CD14-positive monocyte (primary cell): Measurements from ENCODE around the gene APMAP. TPM values are rescaled to one million over a fixed set of nuclear protein-coding genes. Genes with fewer than 3 reads are reported as not detected.
A peak's percentile ranks its signal among the peaks of the same experiment; 100 is the strongest.

Experiments used
- DNase-seq, 3 donors: peaks; one replicate each; pipeline ENCODE4 v3.0.0-alpha.2; 2011 to 2022
- H2AFZ ChIP-seq: 2 replicates; pipeline ENCODE4 v1.6.0; 2012; ENCODE audit warnings: mild to moderate bottlenecking, low read depth, low read length, inconsistent platforms; ENCODE audit not compliant: insufficient read depth, poor library complexity, severe bottlenecking
- H3K27ac ChIP-seq, 2 donors: 1 replicate in 1 of 2; 2 replicates in 1 of 2; pipeline ENCODE4 v1.5.1; 2012 to 2013; ENCODE audit warnings: low read length in 2 of 2, control low read depth in 1 of 2, inconsistent platforms in 1 of 2, low read depth in 1 of 2, mild to moderate bottlenecking in 1 of 2
- H3K27me3 ChIP-seq, 2 donors: one replicate each; pipeline versions ENCODE4 v1.6.0 to v1.6.1; 2011 to 2013; ENCODE audit warnings: low read length in 2 of 2; ENCODE audit not compliant: control insufficient read depth in 2 of 2, insufficient read depth in 2 of 2
- H3K36me3 ChIP-seq, 2 donors: replicated peaks in 1 of 2; 1 replicate in 1 of 2; 2 replicates in 1 of 2; pipeline versions ENCODE4 v1.5.1 to v1.6.1; 2012 to 2013; ENCODE audit warnings: low read length in 2 of 2, control low read depth in 1 of 2, inconsistent platforms in 1 of 2, mild to moderate bottlenecking in 1 of 2; ENCODE audit not compliant: insufficient read depth in 2 of 2, control insufficient read depth in 1 of 2
- H3K4me1 ChIP-seq, 2 donors: 1 replicate in 1 of 2; 2 replicates in 1 of 2; pipeline versions ENCODE4 v1.5.1 to v1.6.1; 2012 to 2013; ENCODE audit warnings: low read length in 2 of 2, control low read depth in 1 of 2, inconsistent platforms in 1 of 2, mild to moderate bottlenecking in 1 of 2, moderate library complexity in 1 of 2; ENCODE audit not compliant: insufficient read depth in 2 of 2, control insufficient read depth in 1 of 2
- H3K4me2 ChIP-seq: replicated peaks from 2 replicates; pipeline ENCODE3; 2012; ENCODE audit warnings: low read length, moderate library complexity, mild to moderate bottlenecking; ENCODE audit not compliant: poor library complexity, severe bottlenecking; ENCODE audit errors: extremely low read depth
- H3K4me3 ChIP-seq, 3 experiments: fragments of 200-600 bp in 1 of 3; sonication (generic) in 1 of 3; replicated peaks in 1 of 3; 1 replicate in 2 of 3; 2 replicates in 1 of 3; pipeline ENCODE4 v1.5.1; 2011 to 2013; ENCODE audit warnings: low read length in 3 of 3, mild to moderate bottlenecking in 3 of 3, control low read depth in 2 of 3, low read depth in 2 of 3, inconsistent platforms in 1 of 3, moderate library complexity in 1 of 3
- H3K79me2 ChIP-seq: 2 replicates; pipeline ENCODE4 v1.6.0; 2012; ENCODE audit warnings: mild to moderate bottlenecking, control low read depth, inconsistent platforms, low read length, moderate library complexity; ENCODE audit not compliant: insufficient read depth
- H3K9ac ChIP-seq: 2 replicates; pipeline ENCODE4 v1.6.0; 2017; ENCODE audit warnings: low read length, mild to moderate bottlenecking; ENCODE audit not compliant: insufficient read depth, poor library complexity, severe bottlenecking
- H3K9me3 ChIP-seq, 2 donors: replicated peaks in 1 of 2; 1 replicate in 1 of 2; 2 replicates in 1 of 2; pipeline versions ENCODE4 v1.5.1 to v1.6.1; 2012 to 2013; ENCODE audit warnings: low read length in 2 of 2, control low read depth in 1 of 2; ENCODE audit not compliant: control insufficient read depth in 1 of 2, insufficient read depth in 1 of 2
- H4K20me1 ChIP-seq: 2 replicates; pipeline ENCODE4 v1.6.0; 2012; ENCODE audit warnings: mild to moderate bottlenecking, low read length, control low read depth, moderate library complexity; ENCODE audit not compliant: insufficient read depth
- H3K27ac Mint-ChIP-seq, 7 donors: one replicate each; pipeline ENCODE4 v1.8.0; 2020; ENCODE audit warnings: mild to moderate bottlenecking in 7 of 7, mixed read lengths in 7 of 7, moderate library complexity in 6 of 7, inconsistent platforms in 2 of 7
- H3K27me3 Mint-ChIP-seq, 3 donors: one replicate each; pipeline ENCODE4 v1.8.0; 2021 to 2022; ENCODE audit warnings: low read depth in 3 of 3, mild to moderate bottlenecking in 3 of 3, mixed read lengths in 3 of 3, moderate library complexity in 3 of 3, inconsistent platforms in 1 of 3
- H3K36me3 Mint-ChIP-seq, 2 donors: one replicate each; pipeline ENCODE4 v1.8.0; 2020; ENCODE audit warnings: mixed read lengths in 2 of 2, inconsistent platforms in 1 of 2, mild to moderate bottlenecking in 1 of 2
- H3K4me1 Mint-ChIP-seq: one replicate; pipeline ENCODE4 v1.8.0; 2020; ENCODE audit warnings: mild to moderate bottlenecking, mixed read lengths
- H3K4me3 Mint-ChIP-seq, 2 donors: one replicate each; pipeline ENCODE4 v1.8.0; 2020; ENCODE audit warnings: mild to moderate bottlenecking in 2 of 2, mixed read lengths in 2 of 2, moderate library complexity in 1 of 2
- H3K9me3 Mint-ChIP-seq, 7 donors: one replicate each; pipeline ENCODE4 v1.8.0; 2020 to 2022; ENCODE audit warnings: mixed read lengths in 7 of 7, mild to moderate bottlenecking in 6 of 7, moderate library complexity in 6 of 7, inconsistent platforms in 2 of 7
- CTCF ChIP-seq: fragments of 200-600 bp; IDR thresholded peaks from one replicate; pipeline ENCODE4 v1.8.0; 2022; ENCODE audit warnings: antibody characterized with exemption, mild to moderate bottlenecking
- WGBS: methylation state at CpG from one replicate; pipeline ENCODE4 v1.1.5; 2013; ENCODE audit warnings: missing lambda C conversion rate; ENCODE audit not compliant: insufficient coverage; 5-methylcytosine and 5-hydroxymethylcytosine counted together
- intact Hi-C, 2 donors: fragments of 100-400 bp; cut with micrococcal nuclease; formaldehyde crosslinking; loops; one replicate each; pipeline versions ENCODE4 v1.15.0 to v1.15.1; 2023
- polyA plus RNA-seq, 3 donors: library from polyadenylated mRNA; depleted of rRNA in 1 of 3; unstranded in 2 of 3; stranded (reverse) in 1 of 3; fragments of 300-500 nt in 2 of 3; fragments of >200 nt in 1 of 3; fragmentation: Illumina TruSeq in 2 of 3; gene quantifications; 1 replicate in 2 of 3; 2 replicates in 1 of 3; pipeline ENCODE4 v1.2.3, GENCODE V29; 2012 to 2021

The APMAP gene
- polyA plus RNA-seq, 3 donors: 26.9 to 74.0 (median 73.2) TPM

DNA sequence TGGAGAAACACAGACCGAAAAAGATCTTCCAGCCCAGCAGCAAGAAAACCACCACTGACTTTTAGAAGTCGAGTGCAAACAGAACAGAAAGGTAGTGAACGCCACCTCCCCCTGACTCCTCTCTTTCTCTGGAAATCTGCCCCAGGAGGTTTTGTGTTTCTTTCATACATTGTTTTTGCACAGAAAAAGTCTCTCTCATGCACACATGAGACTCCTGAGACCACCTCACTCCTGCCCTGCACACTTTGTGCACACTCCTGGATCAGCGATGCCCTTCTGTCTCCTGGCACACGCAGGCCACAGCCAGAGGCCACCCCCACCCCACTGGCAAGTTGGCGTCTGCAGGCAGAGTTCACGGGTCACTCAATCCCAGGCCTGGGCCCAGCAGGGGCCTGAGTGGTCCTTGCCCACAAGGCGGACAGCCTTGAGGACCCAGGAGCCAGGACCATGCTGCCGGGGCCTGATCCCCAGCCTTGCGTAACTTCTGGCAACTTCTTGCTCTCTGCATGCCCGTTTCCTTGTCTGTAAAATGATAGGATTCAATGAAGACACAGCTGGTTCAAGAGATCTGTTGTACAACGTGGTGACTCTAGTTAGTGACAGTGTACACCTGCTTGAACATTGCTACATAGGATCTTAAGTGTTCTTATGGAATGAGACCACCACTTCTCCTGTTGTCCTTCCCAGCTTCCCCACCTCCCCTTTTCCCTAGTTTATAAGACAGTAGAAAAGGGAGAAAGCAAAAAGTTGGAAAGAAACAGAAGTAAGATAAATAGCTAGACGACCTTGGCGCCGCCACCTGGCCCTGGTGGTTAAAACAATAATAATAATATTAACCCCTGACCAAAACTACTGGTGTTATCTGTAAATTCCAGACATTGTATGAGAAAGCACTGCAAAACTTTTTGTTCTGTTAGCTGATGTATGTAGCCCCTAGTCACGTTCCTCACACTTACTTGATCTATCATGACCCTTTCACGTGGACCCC lies 73.7 kb downstream of the APMAP start:
- H3K9me3 Mint-ChIP-seq: peaks cover 2 to 9% (median 5%) of the 10 kb centered on the region in 7 donors
- intact Hi-C loops: loop anchor here in 1 of 2 donors (5.0 to 10.0 kb wide), 2 partner anchors 817 to 1024 kb away; no protein-coding TSS in a partner anchor
- no peak overlapping the region for H3K27ac Mint-ChIP-seq
- Histone ChIP-seq H3K79me2 (no peaks in the 10 kb centered on the region), H2AFZ (peak overlapping the region; percentile 71), H3K9ac (peak overlapping the region; percentile 40), H3K27me3 (no peaks in the 10 kb centered on the region), H3K4me3 (no peak overlapping the region), H3K36me3 (no peaks in the 10 kb centered on the region), H3K4me2 (peak overlapping the region; percentile 49), H3K4me1 (peaks cover 0 to 5% of the 10 kb centered on the region in 2 donors), H3K27ac (no peak overlapping the region), H3K9me3 (no peaks in the 10 kb centered on the region), H4K20me1 (no peaks in the 10 kb centered on the region)
- peaks cover 4 to 12% (median 6%) of the 10 kb centered on the region in 3 donors for H3K27me3 Mint-ChIP-seq
- no peak overlapping the region for H3K4me3 Mint-ChIP-seq
- WGBS: 49% methylated on average over 10 of the region's 17 CpGs
- DNase-seq: no peak
- H3K36me3 Mint-ChIP-seq: no peaks in the 10 kb centered on the region
- H3K4me1 Mint-ChIP-seq: peaks cover 8% of the 10 kb centered on the region
- peak; percentile 67 for TF ChIP-seq CTCF

DNA sequence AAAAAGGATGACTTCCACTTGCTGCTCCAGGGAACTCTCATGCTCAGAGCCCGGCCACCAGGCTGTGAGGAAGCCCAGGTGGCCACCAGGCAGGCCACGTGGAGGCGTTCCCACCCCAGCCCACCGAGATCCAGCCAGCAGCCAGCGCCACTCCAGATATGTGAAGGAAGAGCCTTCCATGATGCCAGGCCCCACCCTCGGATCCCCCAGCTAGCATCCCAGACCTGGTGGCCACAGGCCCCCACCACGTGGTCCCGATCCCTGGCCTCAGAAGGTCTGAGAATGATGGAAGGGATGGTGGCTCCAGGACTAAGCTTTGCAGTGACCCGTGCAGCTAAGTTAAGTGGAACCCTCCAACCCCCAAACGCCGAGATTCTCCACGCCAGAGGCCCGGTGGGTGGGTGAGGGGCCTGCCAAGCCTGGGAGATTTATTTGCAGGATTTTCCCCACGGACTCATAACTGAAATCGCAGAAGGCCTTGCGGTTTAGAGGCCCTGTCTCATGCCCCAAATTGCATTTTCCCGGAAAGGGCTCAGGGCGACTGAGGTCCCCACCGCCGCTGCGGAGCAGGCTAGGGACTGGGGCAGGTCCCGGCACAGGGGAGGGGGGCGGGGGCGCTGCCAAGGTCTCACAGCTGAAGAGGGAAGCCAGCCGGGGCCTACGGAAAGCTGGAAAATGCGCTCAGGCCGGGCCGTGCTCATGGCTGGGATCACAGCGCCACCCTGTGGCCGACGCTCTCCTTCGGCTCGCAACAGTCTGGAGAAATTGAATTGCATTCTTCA lies 74.6 kb downstream of the APMAP start:
- peak overlapping the region; percentile 21 to 28 for H3K4me3 Mint-ChIP-seq
- intact Hi-C loops: loop anchor here in 1 of 2 donors (5.0 to 10.0 kb wide), 2 partner anchors 816 to 1023 kb away; no protein-coding TSS in a partner anchor

More for the DNA sequence above, 74.6 kb downstream of the APMAP start:
- H3K27me3 ChIP-seq: no peaks in the 10 kb centered on the region
- peak; percentile 89 for TF ChIP-seq CTCF
- peaks cover 0 to 5% of the 10 kb centered on the region in 2 donors for H3K4me1 ChIP-seq
- Mint-ChIP-seq H3K36me3 (no peaks in the 10 kb centered on the region), H3K27ac (no peak overlapping the region), H3K4me1 (peaks cover 8% of the 10 kb centered on the region), H3K9me3 (peaks cover 2 to 9% (median 5%) of the 10 kb centered on the region in 7 donors), H3K27me3 (peaks cover 6 to 12% (median 6%) of the 10 kb centered on the region in 3 donors)
- H3K79me2 ChIP-seq: no peaks in the 10 kb centered on the region
- H3K4me3 ChIP-seq: no peak overlapping the region
- H3K27ac ChIP-seq: no peak overlapping the region
- no peaks in the 10 kb centered on the region for H3K9me3 ChIP-seq
- peak; percentile 21 to 54 (median 27) for DNase-seq
- peak overlapping the region; percentile 40 for H3K9ac ChIP-seq
- peak overlapping the region; percentile 71 for H2AFZ ChIP-seq
- H3K4me2 ChIP-seq: peak overlapping the region; percentile 49
- no peaks in the 10 kb centered on the region for H3K36me3 ChIP-seq
- WGBS: 27% methylated on average over 27 of the region's 34 CpGs
- H4K20me1 ChIP-seq: no peaks in the 10 kb centered on the region
